NCI-H1694 (cell line): ENCODE data around the gene ALK.

ENCODE experiments used
- DNase-seq: peaks from one replicate; lab custom pipeline; 2025; lab: John Stamatoyannopoulos, UW

Gene ALK

DNA sequence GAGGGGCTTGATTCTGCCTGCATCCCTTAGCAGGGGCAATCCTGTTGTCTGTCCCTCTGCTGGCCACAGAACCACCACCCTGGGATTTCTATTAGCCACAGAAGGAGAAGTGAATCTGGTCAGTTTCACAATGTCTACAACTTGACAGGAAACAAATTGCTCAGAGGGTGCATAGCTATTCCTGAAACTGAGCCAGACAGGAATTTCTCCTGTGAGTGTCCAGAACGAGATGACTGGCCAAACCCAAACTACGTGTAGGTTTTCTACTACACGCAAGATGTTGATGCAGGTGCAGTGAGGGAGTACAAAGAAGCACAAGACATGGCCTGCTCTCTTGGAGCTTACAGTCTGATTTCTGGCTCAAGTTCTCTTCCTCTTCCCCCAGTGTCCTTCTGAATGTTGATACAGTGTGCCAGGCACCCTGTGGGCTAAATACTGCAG is 604.3 kb downstream of the ALK start:
- no peak for DNase-seq

- DNase-seq = no peak
Measured at GRCh38 chr2:29314816-29315571, 606.4 kb downstream of the ALK start.

- DNase-seq = no peak
Measured at GRCh38 chr2:29311458-29311857, 609.9 kb downstream of the ALK start.

GRCh38 chr2:29310650-29311348 is 610.6 kb downstream of the ALK start:
- DNase-seq = no peak

DNA sequence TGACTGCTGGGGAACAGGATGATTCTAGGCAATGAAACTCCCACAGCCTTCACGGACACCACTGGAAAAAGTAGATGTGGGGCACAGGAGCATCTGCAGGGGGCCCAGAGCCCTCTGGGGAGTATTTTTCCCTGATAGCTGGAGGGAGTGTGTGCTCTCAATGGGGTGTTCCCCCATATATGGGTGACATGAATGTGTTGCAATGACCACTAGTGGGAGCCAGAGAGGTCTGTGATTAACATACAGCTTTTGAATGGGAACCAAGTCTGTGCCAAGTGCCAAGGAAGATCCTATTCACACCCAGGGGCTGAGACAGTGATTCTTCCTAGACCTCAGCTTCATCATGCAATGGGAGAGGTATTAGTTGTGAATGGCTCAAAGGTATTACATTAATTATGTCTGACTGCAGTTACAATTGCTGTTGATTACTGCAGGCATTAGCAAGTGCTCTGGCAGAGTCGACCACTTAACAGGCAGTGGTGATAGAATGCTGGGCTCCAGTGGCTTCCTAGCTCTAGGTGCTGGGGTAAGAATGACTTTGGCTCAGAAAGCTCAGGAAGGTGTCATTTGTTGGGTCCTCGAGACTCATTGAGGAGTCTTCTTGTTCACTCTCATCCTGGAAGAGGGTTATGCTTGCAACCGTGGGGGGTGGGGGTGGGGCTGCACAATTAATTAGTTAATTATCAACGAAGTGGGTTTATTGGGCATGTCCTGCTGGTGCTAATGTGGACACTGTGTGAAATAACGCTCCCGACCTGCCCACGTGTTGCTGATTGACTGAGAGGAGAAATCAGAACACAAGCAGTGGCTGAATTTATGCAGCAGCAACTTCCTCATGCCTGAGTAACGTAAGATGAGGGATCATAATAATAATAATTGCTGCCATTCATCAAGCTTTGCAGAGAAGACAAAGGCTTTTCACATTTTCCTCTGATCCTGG is 612.0 kb downstream of the ALK start:
- peak; percentile 75 for DNase-seq

DNA sequence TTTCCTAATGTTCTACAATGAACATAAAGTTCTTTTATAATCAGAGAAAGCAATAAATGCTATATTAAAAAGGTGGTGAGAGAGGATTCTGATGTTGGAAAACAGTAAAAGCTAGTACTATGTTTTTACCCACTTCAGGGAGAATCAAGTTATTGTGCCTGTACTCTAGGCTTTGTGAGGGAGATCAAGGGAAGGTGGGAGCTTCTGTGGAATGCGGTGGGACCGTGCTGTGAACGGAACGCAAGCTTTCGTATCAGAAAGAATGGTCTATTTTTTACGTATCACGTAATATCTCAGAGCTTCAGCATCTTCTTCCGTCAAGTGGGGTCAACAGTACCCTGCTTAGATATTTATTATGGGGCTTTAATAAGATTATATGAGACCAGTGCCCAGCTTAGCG is 613.0 kb downstream of the ALK start:
- no peak for DNase-seq

DNA sequence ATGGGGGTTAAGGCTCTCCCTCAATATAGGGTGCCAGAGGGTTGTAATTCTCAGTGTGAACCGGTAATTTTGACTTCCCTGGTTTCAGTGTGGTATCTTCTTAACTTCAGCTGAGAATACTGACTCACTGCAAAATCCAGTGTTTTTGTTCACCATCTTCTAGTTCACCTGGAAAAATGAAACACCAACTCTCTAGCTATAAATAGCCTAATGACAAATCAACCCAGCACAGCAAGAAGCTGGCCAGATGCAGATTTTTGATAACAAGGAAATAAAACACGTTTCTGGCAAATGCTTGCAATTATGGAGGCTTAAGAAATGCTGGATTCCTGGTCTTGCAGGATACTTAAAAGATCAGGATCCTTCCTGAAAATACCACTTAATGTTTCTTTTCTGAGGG is 613.9 kb downstream of the ALK start:
- DNase-seq = no peak

DNA sequence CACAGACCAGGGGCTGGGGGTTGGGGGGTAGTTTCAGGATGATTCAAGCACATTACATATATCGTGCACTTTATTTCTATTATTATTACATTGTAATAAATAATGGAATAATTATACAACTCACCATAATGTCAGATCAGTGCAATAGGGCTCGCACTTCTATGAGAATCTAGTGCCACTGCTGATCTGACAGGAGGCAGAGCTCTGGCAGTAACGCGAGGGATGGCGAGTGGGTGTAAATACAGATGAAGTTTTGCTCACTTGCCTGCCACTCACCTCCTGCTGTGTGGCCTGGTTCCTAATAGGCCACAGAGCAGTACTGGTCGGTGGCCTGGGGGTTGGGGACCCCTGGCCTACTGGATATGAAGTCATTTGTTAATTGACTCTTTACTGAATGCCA is 615.6 kb downstream of the ALK start:
- DNase-seq = no peak

GRCh38 chr2:29304399-29305060 is 616.9 kb downstream of the ALK start:
- DNase-seq = no peak

DNA sequence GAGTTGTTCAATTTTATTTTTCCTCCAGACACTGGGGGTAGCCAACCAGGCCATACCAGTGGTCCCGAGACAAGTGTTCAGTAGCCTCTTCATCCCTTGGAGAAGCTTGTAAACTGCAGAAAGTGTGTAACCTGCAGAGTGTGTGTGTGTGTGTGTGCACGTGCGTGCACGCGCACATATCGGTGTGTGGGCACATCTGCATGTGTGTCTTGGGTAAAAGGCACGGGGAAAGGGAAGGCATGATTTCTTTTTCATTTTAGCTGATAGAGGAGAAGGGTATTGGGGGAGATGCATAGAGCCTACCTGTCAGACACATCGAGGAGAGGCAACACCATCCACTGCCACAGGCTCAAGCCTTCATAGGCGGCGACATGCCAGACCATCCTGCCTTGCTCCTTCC is 624.8 kb downstream of the ALK start:
- no peak for DNase-seq

DNA sequence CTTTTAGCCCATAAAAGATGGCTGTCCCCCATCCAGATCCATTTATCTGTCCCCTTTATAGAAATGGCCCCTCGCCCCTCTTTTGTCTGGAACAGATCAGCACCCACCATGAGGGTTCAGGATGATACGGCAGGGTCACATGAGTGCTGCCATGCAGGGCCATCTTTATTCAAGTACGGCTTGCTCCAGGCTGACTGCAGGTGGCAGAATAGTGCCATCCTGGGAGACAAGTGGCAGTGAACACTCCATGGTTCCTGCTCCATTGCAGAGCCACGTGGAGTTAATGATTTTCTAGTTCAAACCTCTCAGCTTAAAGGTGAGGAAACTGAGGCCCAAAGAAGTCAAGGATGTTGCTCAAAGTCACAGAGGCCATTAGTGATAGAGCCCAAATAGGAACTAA is 625.5 kb downstream of the ALK start:
- peak; percentile 63 for DNase-seq

- no peak for DNase-seq
Measured at GRCh38 chr2:29293830-29294438, 627.5 kb downstream of the ALK start.

DNA sequence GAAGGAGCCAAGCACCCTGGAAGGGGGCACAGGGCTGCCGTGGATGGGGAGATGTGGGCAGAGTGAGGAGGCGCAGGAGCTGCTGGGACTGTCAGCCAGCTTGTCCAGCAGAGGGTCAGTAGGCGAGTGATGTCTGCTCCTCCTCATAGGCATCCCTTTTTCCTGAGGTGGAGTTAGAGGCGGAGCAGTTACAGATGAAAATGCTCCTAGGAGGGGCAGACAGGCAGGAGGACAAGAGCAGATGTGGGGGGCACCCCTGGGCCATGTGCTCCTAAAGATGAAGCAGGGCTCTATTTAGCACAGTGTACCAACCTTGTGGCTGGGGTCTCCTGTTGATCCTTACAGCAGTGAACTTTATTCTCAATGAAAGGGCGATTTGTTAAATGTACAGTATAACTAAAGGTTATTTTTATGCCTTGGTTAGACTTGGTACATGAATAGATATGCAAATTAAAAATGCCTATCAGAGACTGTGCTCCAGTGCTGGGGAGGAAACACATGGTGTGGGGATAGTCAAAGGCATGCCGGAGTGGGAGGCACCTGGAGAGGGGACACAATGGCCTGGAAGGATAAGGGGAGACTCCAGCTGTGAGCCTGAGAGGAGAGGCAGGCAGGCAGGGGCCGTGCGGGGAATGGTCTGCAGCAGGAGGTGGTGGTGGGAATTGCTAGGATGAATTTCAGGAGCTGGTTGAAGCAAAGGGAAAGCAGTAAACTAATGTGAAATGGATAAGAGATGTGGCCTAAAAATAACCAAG is 630.9 kb downstream of the ALK start:
- DNase-seq = no peak

DNA sequence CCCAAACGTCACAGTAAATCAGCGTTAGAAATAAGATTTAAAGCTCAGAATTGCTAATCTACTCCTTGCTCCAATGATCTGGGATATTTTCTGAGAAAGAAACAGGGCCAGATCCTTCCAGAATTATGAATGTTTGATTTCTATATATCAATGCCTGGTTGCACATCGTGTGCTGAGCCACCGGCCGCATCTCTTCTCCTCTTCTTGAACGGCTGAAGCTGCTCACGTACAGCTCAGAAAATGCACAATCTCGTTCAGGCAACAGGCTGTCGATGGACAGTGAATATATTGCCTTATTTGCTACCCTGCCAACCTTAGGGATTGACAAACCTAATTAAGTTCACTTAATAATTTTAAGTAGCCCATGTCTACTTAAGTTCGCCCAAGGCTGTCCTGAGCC is 636.7 kb downstream of the ALK start:
- no peak for DNase-seq

DNA sequence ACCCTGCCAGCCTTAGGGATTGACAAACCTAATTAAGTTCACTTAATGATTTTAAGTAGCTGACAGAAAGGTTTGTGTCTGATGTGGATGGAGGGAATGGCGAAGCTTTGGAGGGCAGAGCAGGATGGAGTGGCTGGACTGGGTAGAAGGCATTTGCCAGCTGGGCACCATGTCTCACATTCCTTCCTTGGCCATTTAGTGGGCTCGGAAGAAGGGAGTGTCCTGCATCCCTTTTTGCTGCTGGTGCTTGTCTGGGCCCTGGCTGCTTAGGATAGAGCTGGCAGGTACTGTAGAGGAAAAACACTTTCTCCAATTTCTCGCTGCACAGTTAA is 639.5 kb downstream of the ALK start:
- no peak for DNase-seq

DNA sequence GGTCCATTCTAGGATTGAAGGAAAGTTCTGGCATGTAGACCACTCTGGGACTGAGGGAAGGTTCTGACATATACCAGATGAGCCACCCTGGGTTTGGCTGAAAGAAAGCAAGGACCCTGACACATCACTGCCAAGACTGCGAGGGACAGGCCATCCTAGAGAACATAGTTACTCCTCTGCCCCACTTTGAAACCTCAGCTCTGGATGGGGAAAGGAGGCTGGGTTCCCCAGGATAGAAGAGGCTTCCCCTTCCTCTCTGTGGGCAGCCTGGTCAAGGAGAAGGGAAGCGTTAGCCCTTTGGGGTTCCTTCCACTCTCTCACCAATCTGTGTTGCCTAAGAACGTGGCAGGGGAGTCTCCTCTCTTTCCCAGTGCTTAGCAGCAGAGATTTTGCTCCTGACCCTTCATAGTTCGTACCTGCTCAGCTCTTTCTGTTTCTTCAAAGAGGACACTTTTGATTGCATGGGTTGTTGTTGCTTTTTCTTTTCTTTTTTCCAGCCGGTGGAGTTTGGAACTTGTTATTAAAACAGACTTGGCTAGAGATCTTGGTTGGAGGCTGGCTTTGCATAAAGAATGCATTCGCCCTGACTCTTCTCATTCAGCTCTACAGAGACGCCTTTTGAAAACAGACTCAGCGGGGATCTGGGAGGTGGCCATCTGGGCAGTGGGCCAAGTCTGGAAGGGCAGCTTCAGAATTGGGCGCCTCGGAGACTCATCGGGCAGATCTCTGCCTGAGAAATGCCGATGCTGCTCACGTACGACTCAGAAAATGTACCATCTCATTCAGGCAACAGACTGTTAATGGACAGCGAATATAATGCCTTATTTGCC is 640.1 kb downstream of the ALK start:
- no peak for DNase-seq

DNA sequence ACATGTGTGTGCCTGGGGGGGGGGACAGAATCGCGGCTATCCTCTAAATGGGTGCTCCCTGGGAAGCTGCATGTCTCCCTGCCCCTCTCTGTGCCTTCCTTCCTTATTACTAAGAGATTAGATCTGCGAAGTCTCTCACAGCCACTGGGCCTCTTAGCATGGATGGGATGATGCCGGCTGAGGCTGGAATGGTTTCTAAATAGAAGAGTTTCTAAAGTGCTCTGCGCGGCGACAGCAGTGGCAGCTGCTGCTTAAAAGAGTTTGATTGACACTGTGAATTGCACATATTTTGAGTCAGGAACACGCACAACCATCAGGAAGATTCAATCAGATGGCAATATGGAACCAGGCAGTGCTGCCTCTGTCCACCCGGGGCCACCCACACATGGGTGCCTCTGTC is 642.4 kb downstream of the ALK start:
- no peak for DNase-seq

DNA sequence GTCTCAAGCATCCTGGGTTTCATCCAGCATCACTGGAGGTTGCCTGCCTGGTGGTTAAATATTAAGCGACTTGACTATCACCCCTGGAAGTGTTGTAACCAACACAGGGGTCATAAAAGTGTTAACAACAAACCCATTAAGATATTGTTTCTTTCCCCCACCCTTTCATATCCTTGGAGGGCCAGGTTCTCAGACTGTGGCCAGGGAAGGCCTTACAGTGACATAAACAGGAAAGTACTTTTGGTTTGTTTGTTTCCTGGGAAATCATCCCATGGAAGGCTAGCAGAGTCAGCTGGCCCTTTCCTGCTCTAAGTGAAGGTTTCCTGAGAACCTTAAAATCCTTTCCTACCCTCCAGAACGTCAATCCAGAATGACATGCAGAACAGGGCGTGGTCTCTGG is 645.2 kb downstream of the ALK start:
- no peak for DNase-seq

- DNase-seq = no peak
Measured at GRCh38 chr2:29275186-29275585, 646.2 kb downstream of the ALK start.
